Left ventricle myocardium superior (tissue), 1 donor: Measurements from ENCODE around the gene GPC5. TPM values are rescaled to one million over a fixed set of nuclear protein-coding genes. Genes with fewer than 3 reads are reported as not detected.
A peak's percentile ranks its signal among the peaks of the same experiment; 100 is the strongest.
"Not testable (repeated sequence)": the region's sequence is repeated elsewhere in the genome, so short reads cannot be mapped to it uniquely, and the experiment has no call there.

ENCODE experiments used
- ATAC-seq: fragments of 200-7000 bp; cut with Tn5 transposase; one replicate; pipeline ENCODE4 v1.9.1; 2020; ENCODE audit warnings: mild to moderate bottlenecking, moderate library complexity
- DNase-seq: peaks from one replicate; pipeline ENCODE4 v3.0.0-alpha.2; 2020
- intact Hi-C: fragments of 100-400 bp; cut with micrococcal nuclease; formaldehyde crosslinking; loops from one replicate; pipeline ENCODE4 v1.11.0; 2022
- total RNA-seq: library from RNA; stranded (reverse); fragmentation: NEBNext Ultra II Directional; extraction: Animal tissue kit (Norgen Biotek cat#: 25700); gene quantifications from one replicate; pipeline ENCODE4 v1.2.1, GENCODE V29; 2021
- donor health status: DM: no; HTN: yes; CAD: no; lungs with severe emphysema.

The GPC5 gene
- total RNA-seq, 1 donor from 2014 or later: 1.8 TPM

DNA sequence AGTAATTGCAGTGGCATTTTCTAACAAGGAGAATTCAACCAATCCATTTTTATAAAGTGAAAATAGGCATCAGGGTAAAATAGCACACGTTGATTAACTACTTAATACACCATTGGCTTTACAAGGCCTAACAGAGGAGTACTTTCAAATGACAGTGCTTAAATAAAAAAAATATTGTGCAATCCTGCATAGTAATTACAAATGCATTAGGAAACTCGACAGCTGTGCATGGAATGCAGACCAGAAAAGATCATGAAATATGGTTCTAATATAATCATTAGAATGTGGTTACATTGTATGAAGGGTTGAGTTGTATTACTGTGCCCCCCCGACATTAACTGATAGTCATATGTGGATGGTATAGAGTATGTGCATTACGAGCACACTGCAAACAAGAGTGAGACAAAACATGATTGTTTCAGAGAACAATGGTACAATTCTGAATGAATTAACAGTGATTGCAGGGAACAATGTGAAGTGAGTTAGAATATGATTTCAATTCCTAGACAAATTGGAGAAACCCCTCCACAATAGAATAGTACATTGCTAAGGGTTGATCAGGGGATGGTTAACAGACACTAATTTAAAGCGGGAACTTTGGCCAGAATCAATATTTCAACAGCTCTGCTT, 270.6 kb downstream of the GPC5 start:
- ATAC-seq: no peak
- DNase-seq: no peak

GRCh38 chr13:91674347-91674746, 275.9 kb downstream of the GPC5 start:
- DNase-seq, ATAC-seq, intact Hi-C loops: not testable (repeated sequence)

More for the DNA sequence above, 270.6 kb downstream of the GPC5 start:
- intact Hi-C loops: no loop called here

DNA sequence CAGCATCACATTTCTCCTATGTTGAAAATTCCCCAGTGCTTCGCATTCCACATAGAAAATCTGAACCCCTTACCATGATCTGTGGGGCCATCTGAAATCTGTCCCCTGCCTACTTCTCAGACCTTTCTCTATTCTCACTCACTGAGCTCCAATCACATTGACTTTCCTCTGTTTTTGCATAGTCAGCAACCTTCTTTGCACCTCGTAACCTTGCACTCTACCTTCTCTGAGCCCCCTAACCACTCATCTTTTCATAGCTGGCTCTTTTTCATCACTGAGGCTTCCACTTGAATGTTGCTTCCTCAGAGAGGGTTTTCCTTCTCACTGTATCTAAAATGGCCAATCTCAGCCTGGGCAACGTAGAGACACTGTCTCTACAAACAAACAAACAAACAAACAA, 286.3 kb downstream of the GPC5 start:
- intact Hi-C loops: no loop called here
- ATAC-seq: no peak
- no peak for DNase-seq

DNA sequence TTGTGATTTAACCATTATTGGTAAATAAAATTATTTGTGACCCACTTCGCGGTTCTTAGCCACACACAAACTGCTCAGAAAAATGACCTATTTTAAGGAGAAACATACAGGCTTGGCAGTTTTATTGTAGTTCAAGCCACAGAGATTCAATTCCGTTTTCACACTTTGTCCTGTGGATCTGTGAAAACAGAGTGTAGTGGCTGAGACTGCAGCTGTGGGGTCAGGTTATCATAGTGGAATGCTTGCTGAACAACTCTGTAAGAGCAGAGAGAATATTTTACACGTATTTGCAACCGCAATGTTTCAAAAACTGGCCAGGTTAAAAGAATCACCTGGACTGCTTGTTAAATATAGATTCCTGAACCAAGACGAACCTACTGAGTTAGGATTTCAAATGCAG, 292.5 kb downstream of the GPC5 start:
- intact Hi-C loops: no loop called here
- ATAC-seq: no peak

DNA sequence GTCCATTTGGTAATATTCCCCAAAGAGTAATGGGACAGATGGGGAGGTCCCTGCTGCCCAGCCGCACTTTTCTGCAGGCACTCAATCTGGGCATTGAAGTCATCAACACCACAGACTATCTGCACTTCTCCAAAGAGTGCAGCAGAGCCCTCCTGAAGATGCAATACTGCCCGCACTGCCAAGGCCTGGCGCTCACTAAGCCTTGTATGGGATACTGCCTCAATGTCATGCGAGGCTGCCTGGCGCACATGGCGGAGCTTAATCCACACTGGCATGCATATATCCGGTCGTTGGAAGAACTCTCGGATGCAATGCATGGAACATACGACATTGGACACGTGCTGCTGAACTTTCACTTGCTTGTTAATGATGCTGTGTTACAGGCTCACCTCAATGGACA, 295.0 kb downstream of the GPC5 start:
- intact Hi-C loops: no loop called here

More for the DNA sequence above, 292.5 kb downstream of the GPC5 start:
- DNase-seq: no peak

DNA sequence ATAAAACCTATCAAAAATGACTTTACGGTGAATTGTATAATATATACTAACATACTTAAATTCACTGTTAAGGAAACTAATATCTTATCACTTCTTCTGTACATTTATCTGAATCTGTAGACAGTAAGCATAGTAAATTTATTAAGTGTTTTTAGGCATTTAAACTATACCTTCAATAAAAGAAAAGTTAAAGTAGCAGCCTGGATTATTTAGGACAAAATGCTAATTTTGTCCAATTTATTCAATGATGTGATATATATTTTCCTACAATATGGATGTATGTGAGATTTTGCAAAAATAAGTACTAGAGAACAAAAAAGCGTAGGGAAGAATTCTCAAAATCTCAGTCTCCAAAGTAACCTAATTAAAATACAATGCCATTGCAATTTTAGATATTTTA, 299.9 kb downstream of the GPC5 start:
- DNase-seq (no peak), ATAC-seq (no peak)
- intact Hi-C loops: no loop called here

More for the DNA sequence above, 295.0 kb downstream of the GPC5 start:
- no peak for DNase-seq
- no peak for ATAC-seq

GRCh38 chr13:91698767-91699166, 300.3 kb downstream of the GPC5 start:
- intact Hi-C loops: no loop called here
- ATAC-seq (no peak), DNase-seq (no peak)

- intact Hi-C loops: no loop called here
- DNase-seq (no peak), ATAC-seq (no peak)
These were observed 301.4 kb downstream of the GPC5 start for GRCh38 chr13:91699863-91700262.

DNA sequence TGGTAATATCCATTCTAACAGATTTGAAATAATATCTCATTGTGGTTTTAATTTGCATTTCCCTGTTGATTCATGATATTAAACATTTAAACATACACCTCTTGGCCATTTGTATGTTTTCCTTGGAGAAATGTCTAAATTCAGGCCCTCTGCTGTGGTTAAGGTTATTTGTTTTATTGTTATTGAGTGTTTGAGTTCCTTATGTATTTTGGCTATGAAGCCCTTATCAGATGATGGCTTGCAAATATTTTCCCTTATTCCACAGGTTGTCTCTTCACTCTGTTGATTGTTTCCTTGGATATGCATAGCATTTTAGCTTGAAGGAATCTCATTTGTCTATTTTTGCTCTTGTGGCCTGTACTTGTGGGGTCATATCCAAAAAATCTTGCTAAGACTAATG, 303.6 kb downstream of the GPC5 start:
- DNase-seq (no peak), ATAC-seq (no peak)
- intact Hi-C loops: no loop called here

DNA sequence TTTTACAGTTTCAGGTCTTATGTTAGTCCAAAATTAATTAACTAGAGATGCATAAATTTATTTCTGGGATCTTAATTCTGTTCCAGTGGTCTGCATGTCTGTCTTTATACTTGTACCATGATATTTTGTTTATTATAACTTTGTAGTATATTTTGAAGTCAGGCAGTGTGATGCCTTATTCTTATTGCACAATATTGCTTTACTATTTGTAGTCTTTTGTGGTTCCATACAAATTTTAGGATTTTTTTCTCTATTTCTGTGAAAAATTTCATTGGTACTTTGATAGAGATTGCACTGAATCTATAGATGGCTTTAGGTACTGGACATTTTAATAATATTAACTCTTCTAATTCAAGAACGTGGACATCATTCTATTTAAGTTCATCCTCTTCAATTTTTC, 304.0 kb downstream of the GPC5 start:
- intact Hi-C loops: no loop called here
- DNase-seq: no peak
- no peak for ATAC-seq

GRCh38 chr13:91704398-91704797, 306.0 kb downstream of the GPC5 start:
- ATAC-seq (no peak), DNase-seq (no peak)
- intact Hi-C loops: no loop called here

- intact Hi-C loops: no loop called here
- no peak for DNase-seq
- ATAC-seq: no peak
These were observed 310.1 kb downstream of the GPC5 start for GRCh38 chr13:91708558-91708957.

GRCh38 chr13:91709180-91709579, 310.8 kb downstream of the GPC5 start:
- DNase-seq (no peak), ATAC-seq (no peak)
- intact Hi-C loops: no loop called here

- intact Hi-C loops: no loop called here
- no peak for DNase-seq
- ATAC-seq: no peak
These were observed 312.3 kb downstream of the GPC5 start for GRCh38 chr13:91710733-91711132.

DNA sequence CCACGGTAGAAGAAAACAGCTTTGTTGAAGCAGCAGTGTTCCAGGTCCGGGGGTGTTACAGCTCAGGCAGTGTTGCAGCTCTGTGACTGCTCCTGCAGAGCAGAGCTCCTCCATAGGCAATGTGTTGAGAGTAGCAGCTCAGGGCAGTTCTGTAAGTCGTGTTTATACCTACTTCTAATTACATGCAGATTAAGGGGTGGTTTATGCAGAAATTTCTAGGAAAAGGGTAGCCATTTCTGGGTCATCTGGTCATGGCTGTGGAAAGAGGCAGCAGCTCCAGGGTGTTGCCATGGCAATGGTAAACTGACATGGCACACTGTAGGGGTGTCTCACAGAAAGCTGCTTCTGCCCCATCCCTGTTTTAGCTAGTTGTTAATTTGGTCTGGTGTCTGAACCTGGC, 316.4 kb downstream of the GPC5 start:
- no peak for DNase-seq
- intact Hi-C loops: no loop called here
- ATAC-seq: no peak

- DNase-seq (no peak), ATAC-seq (no peak)
- intact Hi-C loops: no loop called here
These were observed 318.1 kb downstream of the GPC5 start for GRCh38 chr13:91716436-91717065.

DNA sequence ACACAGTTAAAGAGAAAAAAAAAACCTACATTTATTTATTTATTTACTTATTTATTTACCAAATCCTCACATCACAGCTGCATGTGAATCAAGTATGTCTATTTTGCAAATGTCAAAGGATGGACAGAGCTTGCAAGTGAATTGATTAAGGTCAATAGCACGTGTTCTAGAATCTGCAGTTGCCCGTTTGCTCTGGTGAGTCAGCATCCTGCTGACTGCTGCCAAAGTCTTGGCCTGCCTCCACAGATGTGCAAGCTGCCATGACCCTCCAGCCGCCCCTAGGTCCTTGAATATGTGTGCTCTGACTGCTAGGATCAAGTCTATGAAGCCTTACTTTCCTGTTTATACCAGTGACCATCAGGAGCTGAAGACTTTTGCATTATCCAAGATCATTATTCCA, 320.6 kb downstream of the GPC5 start:
- no peak for DNase-seq
- intact Hi-C loops: no loop called here
- ATAC-seq: no peak

- DNase-seq (no peak), ATAC-seq (peak; percentile 64)
- intact Hi-C loops: loop anchor here (10.0 kb wide), 1 partner anchor 317 kb away; no protein-coding TSS in a partner anchor
These were observed 323.0 kb downstream of the GPC5 start for GRCh38 chr13:91721413-91721812.

DNA sequence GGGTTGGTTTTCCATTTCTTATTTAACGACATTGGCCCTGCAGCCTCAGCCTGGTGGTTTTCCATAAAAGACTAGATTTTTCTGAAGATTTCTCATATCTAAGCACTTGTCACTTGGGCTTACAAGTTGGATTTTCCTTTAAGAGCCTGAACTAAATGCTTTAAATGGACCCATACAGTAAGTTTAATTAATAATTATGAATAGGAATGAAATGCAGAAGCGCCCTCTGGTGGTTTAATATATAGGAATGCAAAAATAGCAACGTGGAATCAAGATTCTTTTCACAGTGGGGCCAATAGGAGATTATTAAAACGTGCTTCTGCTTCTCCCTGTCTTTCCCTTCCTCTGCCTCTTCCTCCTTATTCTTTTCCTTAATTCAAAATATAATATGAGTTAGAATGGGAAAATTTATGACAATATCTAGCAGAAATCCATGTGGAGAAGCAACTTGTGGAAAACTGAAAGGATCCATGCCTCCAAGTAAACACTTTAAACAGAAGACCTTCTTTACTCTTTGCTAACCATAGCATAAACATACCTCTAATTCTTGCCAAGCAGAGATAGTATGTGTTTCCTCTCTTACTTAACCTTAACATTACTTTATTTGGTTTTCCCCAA, 324.0 kb downstream of the GPC5 start:
- ATAC-seq: peak; percentile 37
- intact Hi-C loops: loop anchor here (10.0 kb wide), 1 partner anchor 318 kb away; no protein-coding TSS in a partner anchor
- no peak for DNase-seq

- DNase-seq (no peak), ATAC-seq (no peak)
- intact Hi-C loops: loop anchor here (10.0 kb wide), 1 partner anchor 320 kb away; no protein-coding TSS in a partner anchor
These were observed 326.2 kb downstream of the GPC5 start for GRCh38 chr13:91724591-91724990.

GRCh38 chr13:91725646-91726045, 327.2 kb downstream of the GPC5 start:
- ATAC-seq (no peak), DNase-seq (no peak)
- intact Hi-C loops: loop anchor here (10.0 kb wide), 1 partner anchor 321 kb away; no protein-coding TSS in a partner anchor
